Right lobe of liver (tissue), 6 donors: ENCODE data around the gene IQCB1. TPM values are rescaled to one million over a fixed set of nuclear protein-coding genes. Genes with fewer than 3 reads are reported as not detected.

Experiments
- ATAC-seq, 4 donors: fragments of 200-7000 bp; cut with Tn5 transposase; one replicate each; pipeline ENCODE4 v1.9.1; 2020; ENCODE audit warnings: mild to moderate bottlenecking in 4 of 4, moderate library complexity in 4 of 4
- DNase-seq, 3 donors: peaks; one replicate each; pipeline ENCODE4 v3.0.0-alpha.2; 2020
- H3K27ac ChIP-seq, 3 donors: fragments of 200-600 bp; one replicate each; pipeline ENCODE4 v1.8.0; 2022
- H3K27me3 ChIP-seq, 2 donors: fragments of 200-600 bp; one replicate each; pipeline ENCODE4 v1.8.0; 2022
- H3K36me3 ChIP-seq, 4 donors: fragments of 200-600 bp; sonication (generic) in 1 of 4; one replicate each; pipeline versions ENCODE4 v1.5.1 to v1.8.0; 2017 to 2022; ENCODE audit warnings: control low read depth in 1 of 4
- H3K4me1 ChIP-seq, 4 donors: fragments of 200-600 bp; sonication (generic) in 1 of 4; one replicate each; pipeline versions ENCODE4 v1.5.1 to v1.8.0; 2017 to 2022; ENCODE audit warnings: control low read depth in 1 of 4
- H3K4me3 ChIP-seq, 3 donors: fragments of 200-600 bp; one replicate each; pipeline ENCODE4 v1.8.0; 2022
- H3K9me3 ChIP-seq, 4 donors: fragments of 200-600 bp; sonication (generic) in 1 of 4; one replicate each; pipeline versions ENCODE4 v1.5.1 to v1.8.0; 2017 to 2022; ENCODE audit warnings: control low read depth in 1 of 4
- CTCF ChIP-seq, 4 donors: fragments of 200-600 bp in 3 of 4; fragments of 450-650 bp in 1 of 4; IDR thresholded peaks; one replicate each; pipeline versions ENCODE4 v1.5.1 to v1.8.0; 2016 to 2022; ENCODE audit warnings: antibody characterized with exemption in 4 of 4, mild to moderate bottlenecking in 2 of 4
- POLR2A ChIP-seq: fragments of 450-650 bp; IDR thresholded peaks from one replicate; pipeline ENCODE4 v1.6.1; 2017; ENCODE audit warnings: antibody characterized with exemption, mild to moderate bottlenecking
- WGBS: methylation state at CpG from one replicate; pipeline ENCODE4 v1.1.6; 2018; ENCODE audit warnings: low coverage, low lambda C conversion rate; ENCODE audit not compliant: insufficient coverage; ENCODE audit errors: missing lambda C conversion rate; 5-methylcytosine and 5-hydroxymethylcytosine counted together
- intact Hi-C, 2 donors: fragments of 100-400 bp; cut with DNase I; formaldehyde crosslinking; loops; one replicate each; pipeline versions ENCODE4 v1.11.2 to v1.14.1; 2022
- total RNA-seq, 6 experiments: library from RNA; depleted of rRNA in 2 of 6; stranded (reverse); fragments of >200 nt in 2 of 6; fragmentation: NEBNext Ultra II Directional in 3 of 6; extraction: Animal tissue kit (Norgen Biotek cat#: 25700) in 3 of 6; gene quantifications; one replicate each; pipeline versions ENCODE4 v1.1.0 to v1.2.4, GENCODE V29; 2016 to 2023
- donor health status: DM: no; HTN: yes; CAD: no.
- donor health status: DM: no; HTN: no; CAD: no.
- donor health status: DM: no; HTN: no; CAD: no.
- donor health status: DM: no; HTN: yes; CAD: no.
- donor health status: DM: no; HTN: yes; CAD: no.

The IQCB1 gene
- total RNA-seq, 6 experiments from 2014 or later = 3.6 to 8.8 (median 5.4) TPM

- Histone ChIP-seq H3K27me3 (no peaks in the 10 kb centered on the region), H3K4me3 (no peak overlapping the region), H3K27ac (no peak overlapping the region), H3K9me3 (no peaks in the 10 kb centered on the region), H3K4me1 (peaks cover 0 to 14% (median 3%) of the 10 kb centered on the region in 4 donors), H3K36me3 (no peaks in the 10 kb centered on the region)
- ATAC-seq (no peak), DNase-seq (no peak)
- 21% methylated on average over 1 of the region's 1 CpG for WGBS
- intact Hi-C loops = no loop called here
- no peak for TF ChIP-seq CTCF (IDR thresholded peaks at IDR 0.05)
- TF ChIP-seq POLR2A = no peak
Observed at GRCh38 chr3:121752772-121753171, 82.1 kb downstream of the IQCB1 start.

- WGBS = 76% methylated on average over 1 of the region's 1 CpG
- H3K4me1 ChIP-seq = peaks cover 0 to 19% (median 7%) of the 10 kb centered on the region in 4 donors
- H3K36me3 ChIP-seq = no peaks in the 10 kb centered on the region
- no peak for DNase-seq
- no peak for ATAC-seq
- H3K27me3 ChIP-seq = no peaks in the 10 kb centered on the region
- no peak for TF ChIP-seq POLR2A
- no peak for TF ChIP-seq CTCF (IDR thresholded peaks at IDR 0.05)
- no peak overlapping the region for H3K27ac ChIP-seq
- H3K4me3 ChIP-seq = no peak overlapping the region
- intact Hi-C loops = no loop called here
- no peaks in the 10 kb centered on the region for H3K9me3 ChIP-seq
Observed at GRCh38 chr3:121752261-121752660, 82.6 kb downstream of the IQCB1 start.

GRCh38 chr3:121750087-121750415, 84.8 kb downstream of the IQCB1 start:
- ATAC-seq = no peak
- no peak for DNase-seq
- no peak for TF ChIP-seq CTCF (IDR thresholded peaks at IDR 0.05)
- no peak for TF ChIP-seq POLR2A
- Histone ChIP-seq H3K4me1 (peaks cover 0 to 27% (median 7%) of the 10 kb centered on the region in 4 donors), H3K27ac (peak overlapping the region; percentile 7 to 65 (median 52)), H3K36me3 (no peaks in the 10 kb centered on the region), H3K9me3 (no peaks in the 10 kb centered on the region), H3K27me3 (no peaks in the 10 kb centered on the region), H3K4me3 (peak overlapping the region; percentile 58 to 96 (median 82))
- intact Hi-C loops = no loop called here
- WGBS = 0% methylated on average over 7 of the region's 9 CpGs

GRCh38 chr3:121749276-121750086, 85.4 kb downstream of the IQCB1 start, which contains the start of gene GOLGB1:
TSS of gene GOLGB1 (minus strand) at chr3:121749741. CDS start at chr3:121730971, 18,770 bp downstream.
- Histone ChIP-seq H3K4me1 (peaks cover 0 to 27% (median 7%) of the 10 kb centered on the region in 4 donors), H3K27ac (peak within 1 kb of the TSS; percentile 86 to 97 (median 96)), H3K36me3 (no peaks in the 10 kb centered on the region), H3K27me3 (no peaks in the 10 kb centered on the region), H3K4me3 (peak within 1 kb of the TSS; percentile 72 to 96 (median 82)), H3K9me3 (no peaks in the 10 kb centered on the region)
- peak; percentile 93 to 97 (median 95) for DNase-seq
- WGBS = under 1% methylated on average over 23 of the region's 51 CpGs
- ATAC-seq = peak; percentile 95 to 97 (median 96)
- TF ChIP-seq POLR2A = peak; percentile 99
- no peak for TF ChIP-seq CTCF (IDR thresholded peaks at IDR 0.05)
- intact Hi-C loops = no loop called here
